Smooth muscle cell of the umbilical artery (primary cell): ENCODE data around the gene SLC43A1. TPM values are rescaled to one million over a fixed set of nuclear protein-coding genes. Genes with fewer than 3 reads are reported as not detected.

Experiments
- total RNA-seq: library from RNA; depleted of rRNA; stranded (reverse); fragments of >200 nt; gene quantifications from 2 replicates; pipeline ENCODE4 v1.2.3, GENCODE V29; 2014

The SLC43A1 gene
- 12.5 and 17.8 TPM in 2 replicates for total RNA-seq

DNA sequence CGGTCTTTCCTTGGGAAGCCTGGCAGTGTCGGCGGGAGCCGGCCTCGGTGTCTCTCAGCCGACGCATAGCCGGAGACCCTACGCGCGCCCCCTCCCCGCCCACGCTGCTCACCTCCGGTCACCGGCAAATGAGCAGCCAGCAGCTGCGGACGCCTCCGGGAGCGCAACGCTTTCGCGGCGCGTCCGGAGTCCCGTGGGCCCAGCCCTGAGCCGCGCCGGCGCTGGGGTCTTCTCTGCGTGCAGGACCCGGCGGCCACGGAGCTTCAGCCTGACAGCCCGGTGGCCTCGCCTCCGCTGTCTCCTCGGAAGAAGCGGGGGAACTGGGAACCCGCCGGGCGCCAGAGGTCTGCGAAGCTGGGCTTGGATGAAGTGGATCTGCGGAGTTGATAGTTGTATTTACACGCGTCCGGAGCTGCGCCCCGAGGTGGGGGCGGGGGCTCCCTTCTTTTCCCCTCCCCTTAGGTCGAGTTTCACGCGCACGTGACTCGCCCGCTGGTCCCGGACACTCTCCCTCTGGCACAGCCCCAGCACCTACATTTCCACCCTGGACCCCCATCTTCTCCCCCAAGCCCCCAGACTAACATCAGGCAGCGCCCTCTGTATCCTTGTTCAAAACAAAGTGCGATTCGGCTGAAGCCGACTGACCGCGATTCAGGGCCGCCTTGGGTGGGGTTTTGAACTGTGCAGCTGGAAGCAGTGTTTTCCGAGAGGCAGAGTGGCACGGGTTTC lies at the start of gene SLC43A1:
Gene SLC43A1 (minus strand): TSS at position 371 of the 729 bp plus-strand sequence. CDS start 1,591 bp downstream, outside the sequence.

DNA sequence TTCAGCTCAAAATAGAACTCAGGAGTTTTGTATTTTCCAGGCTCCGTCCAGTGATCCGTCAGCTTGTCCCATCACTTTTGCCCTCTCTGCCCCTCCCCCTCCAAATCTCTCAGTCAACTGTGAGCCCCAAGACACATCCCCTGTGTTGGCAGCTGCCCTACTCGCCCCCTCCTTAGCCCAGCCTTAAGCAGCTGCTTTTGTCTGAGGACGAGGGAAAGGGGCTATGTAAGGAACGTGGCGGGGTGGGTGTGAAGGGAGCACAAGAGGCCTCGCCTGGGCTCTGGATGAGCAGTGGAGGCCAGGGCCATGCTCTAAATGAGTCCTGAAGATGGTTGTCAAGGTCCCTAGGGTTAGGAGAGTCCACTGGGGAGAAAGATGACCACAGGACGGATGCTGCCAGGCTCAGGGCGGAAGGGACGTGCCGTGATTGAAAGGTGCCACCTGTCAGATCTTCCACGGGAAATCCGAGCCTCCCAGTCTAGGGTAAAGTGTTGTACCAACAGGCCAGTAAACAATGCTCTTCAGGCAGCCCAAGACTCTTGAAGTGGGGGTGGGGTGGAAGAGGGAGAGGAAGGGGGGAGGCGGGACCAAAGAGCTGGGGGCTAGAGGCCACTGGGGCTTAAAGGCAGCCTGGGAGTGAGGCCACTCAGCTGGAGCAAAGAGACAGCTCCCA lies 21.6 kb upstream of the SLC43A1 start, which contains the start of gene SMTNL1:
Gene SMTNL1 (plus strand): TSS at position 649 of the 673 bp plus-strand sequence. CDS start 5,048 bp downstream, outside the sequence.

DNA sequence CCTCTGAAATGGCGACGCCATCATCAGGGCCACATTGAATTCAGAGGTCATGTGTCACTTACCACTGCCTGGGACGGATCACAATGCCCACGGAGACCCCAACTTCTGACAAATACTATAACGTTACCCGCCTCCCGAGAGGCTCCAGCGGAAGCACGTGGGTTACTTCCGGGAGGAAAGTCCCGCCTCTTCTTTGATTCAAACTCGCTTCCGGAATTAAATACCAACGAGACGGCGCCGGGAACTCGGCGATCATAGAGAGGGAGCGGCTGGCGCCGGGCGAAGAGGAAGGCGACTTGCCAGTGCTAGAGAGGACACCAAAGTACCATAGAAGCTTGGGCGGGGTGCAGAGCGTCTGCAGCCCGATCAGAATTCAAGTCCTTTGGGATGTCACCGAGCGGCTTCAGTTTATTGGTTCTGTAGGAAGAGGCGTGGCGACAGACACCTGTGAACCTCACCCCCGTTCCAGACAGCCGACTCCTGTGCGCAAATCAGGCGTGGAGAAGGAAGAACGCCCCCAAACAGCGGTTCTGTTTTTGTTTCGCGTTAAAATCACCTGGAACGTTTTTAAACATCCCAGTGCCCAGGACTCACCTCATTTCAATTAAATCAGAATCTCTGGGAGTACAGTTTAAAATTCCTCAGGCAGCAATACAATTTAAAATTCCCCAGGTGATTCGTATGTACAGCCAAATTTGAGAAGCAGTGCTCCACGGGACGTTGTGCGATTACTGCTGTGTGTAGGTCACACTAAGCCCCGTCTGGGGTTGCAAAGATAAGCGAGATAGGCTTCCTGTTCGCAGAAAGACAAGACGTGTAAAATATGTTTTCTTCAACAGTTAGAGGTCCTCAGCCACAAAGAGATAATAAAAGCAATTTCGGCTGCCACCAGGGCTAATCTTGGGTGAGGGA lies 15.3 kb upstream of the SLC43A1 start, which contains the start of gene TIMM10:
Gene TIMM10 (minus strand): TSS at position 159 of the 912 bp plus-strand sequence. CDS start 565 bp downstream, outside the sequence.

DNA sequence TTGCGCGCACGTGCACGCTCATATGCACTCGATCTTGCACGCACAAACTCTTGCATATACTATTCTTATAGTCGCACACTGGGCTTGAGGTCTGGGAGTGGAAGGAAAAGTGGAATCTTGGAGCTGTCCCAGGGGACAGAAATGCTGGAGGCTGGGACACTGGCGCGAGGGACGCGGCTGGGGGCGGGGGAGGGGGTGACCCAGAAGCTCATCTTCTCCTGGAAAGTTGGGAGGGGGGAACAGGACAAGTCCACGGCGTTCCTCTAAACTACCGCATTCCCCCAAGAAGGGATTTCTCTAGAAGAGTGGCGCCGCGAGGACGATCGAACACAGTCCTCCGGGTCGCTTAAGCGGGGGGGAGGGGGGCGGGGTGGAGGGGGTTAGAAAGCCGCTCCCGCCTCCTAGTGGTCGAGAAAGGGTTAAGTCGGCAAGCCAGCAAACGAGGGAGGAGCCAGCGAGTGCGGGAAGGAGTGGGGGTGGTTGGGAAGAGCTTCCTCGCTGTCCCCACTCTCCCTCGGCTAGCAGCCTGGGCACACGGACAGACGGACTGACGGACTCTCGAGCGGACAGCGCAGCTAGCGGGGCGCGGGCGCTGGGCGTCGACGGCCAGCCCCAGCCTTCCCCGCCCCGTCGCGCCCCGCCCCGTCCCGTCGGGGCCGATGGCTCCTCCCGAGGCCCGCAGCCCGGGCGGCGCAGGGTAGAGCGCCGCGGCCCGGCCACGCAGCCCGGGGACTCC lies 55.3 kb downstream of the SLC43A1 start, which contains the start of gene RTN4RL2:
Gene RTN4RL2 (plus strand): TSS at position 507 of the 736 bp plus-strand sequence. CDS start 338 bp downstream, outside the sequence.

Other genes starting within 250 kb of the SLC43A1 start
- gene TNKS1BP1, start 190.8 kb downstream of the SLC43A1 start, total RNA-seq: 63.8 and 76.7 TPM in 2 replicates
- gene SSRP1, start 179.8 kb downstream of the SLC43A1 start, total RNA-seq: 46.3 and 85.6 TPM in 2 replicates
- not detected in 2 replicates for gene P2RX3, start 177.3 kb downstream of the SLC43A1 start, total RNA-seq
- not detected in 2 replicates for gene PRG3, start 134.6 kb downstream of the SLC43A1 start, total RNA-seq
- gene PRG2, start 125.1 kb downstream of the SLC43A1 start, total RNA-seq: 0.09 and 0.89 TPM in 2 replicates
- gene SLC43A3, start 88.6 kb downstream of the SLC43A1 start, total RNA-seq: 38.6 and 49.6 TPM in 2 replicates
- 0.05 TPM in 1 of 2 replicates, not detected in the other for gene RTN4RL2, start 55.2 kb downstream of the SLC43A1 start, total RNA-seq
- 14.1 and 22.6 TPM in 2 replicates for gene TIMM10, start 15.1 kb upstream of the SLC43A1 start, total RNA-seq
- gene SMTNL1, start 21.9 kb upstream of the SLC43A1 start, total RNA-seq: not detected in 2 replicates
- 31.2 and 33.7 TPM in 2 replicates for gene UBE2L6, start 52.0 kb upstream of the SLC43A1 start, total RNA-seq
- gene SERPING1, start 82.0 kb upstream of the SLC43A1 start, total RNA-seq: 4.5 and 7.9 TPM in 2 replicates
- 0.23 and 0.89 TPM in 2 replicates for gene YPEL4, start 134.2 kb upstream of the SLC43A1 start, total RNA-seq
- gene CLP1, start 142.1 kb upstream of the SLC43A1 start, total RNA-seq: 17.7 and 19.0 TPM in 2 replicates
- 34.7 and 50.5 TPM in 2 replicates for gene ZDHHC5, start 152.4 kb upstream of the SLC43A1 start, total RNA-seq
- 11.9 TPM in 2 replicates for gene MED19, start 196.5 kb upstream of the SLC43A1 start, total RNA-seq
- 48.4 and 55.8 TPM in 2 replicates for gene TMX2, start 196.9 kb upstream of the SLC43A1 start, total RNA-seq
- gene SELENOH, start 225.8 kb upstream of the SLC43A1 start, total RNA-seq: 50.6 and 113 TPM in 2 replicates
- not detected in 2 replicates for gene BTBD18, start 236.1 kb upstream of the SLC43A1 start, total RNA-seq
- 107 and 156 TPM in 2 replicates for gene CTNND1, start 246.1 kb upstream of the SLC43A1 start, total RNA-seq